PC-9 (cell line): ENCODE measurements around the gene DOCK2. TPM values are rescaled to one million over a fixed set of nuclear protein-coding genes. Genes with fewer than 3 reads are reported as not detected.

Source experiments
- BruUV-seq: library from RNA; stranded (reverse); fragments of 400-500 nt; replicated peaks from 2 replicates; lab custom pipeline; 2021; lab: Mats Ljungman, UMichigan
- CTCF ChIA-PET: fragments of 300-600 bp; sonication (Branson Sonifier 250); formaldehyde crosslinking; loops from one replicate; lab custom pipeline; 2022; ENCODE audit warnings: antibody characterized with exemption; lab: Charles Lee
- POLR2A ChIA-PET: fragments of 300-600 bp; sonication (Branson Sonifier 250); formaldehyde crosslinking; loops from one replicate; lab custom pipeline; 2022; ENCODE audit warnings: antibody characterized with exemption; ENCODE audit not compliant: unreplicated experiment; lab: Charles Lee
- DNase-seq, 2 experiments: peaks; one replicate each; pipeline versions ENCODE4 v3.0.0 to v3.0.0-alpha.2; 2015 to 2022; ENCODE audit warnings: mixed read lengths in 1 of 2
- H2AFZ ChIP-seq: fragments of 200-600 bp; sonication (generic); 2 replicates; pipeline ENCODE4 v1.8.1; 2017; ENCODE audit warnings: antibody characterized with exemption
- H3F3A ChIP-seq: fragments of 200-600 bp; sonication (generic); 2 replicates; pipeline ENCODE4 v1.8.1; 2017; ENCODE audit warnings: antibody characterized with exemption, mild to moderate bottlenecking, low read depth; ENCODE audit not compliant: insufficient read depth
- H3K27ac ChIP-seq: fragments of 200-600 bp; sonication (generic); 2 replicates; pipeline ENCODE4 v1.6.1; 2016; ENCODE audit warnings: mixed run types
- H3K27me3 ChIP-seq: fragments of 200-600 bp; sonication (generic); 2 replicates; pipeline ENCODE4 v1.6.1; 2016; ENCODE audit warnings: low read depth, mixed run types; ENCODE audit not compliant: insufficient read depth
- H3K36me3 ChIP-seq: fragments of 200-600 bp; sonication (generic); 2 replicates; pipeline ENCODE4 v1.6.1; 2016; ENCODE audit warnings: low read depth, mixed run types
- H3K4me1 ChIP-seq: fragments of 200-600 bp; sonication (generic); replicated peaks from 2 replicates; pipeline ENCODE4 v1.6.1; 2016; ENCODE audit warnings: mixed run types; ENCODE audit not compliant: insufficient read depth
- H3K4me2 ChIP-seq: fragments of 200-600 bp; sonication (generic); 2 replicates; pipeline ENCODE4 v1.6.1; 2017; ENCODE audit warnings: mixed run types
- H3K4me3 ChIP-seq: fragments of 200-600 bp; sonication (generic); 2 replicates; pipeline ENCODE4 v1.6.1; 2016; ENCODE audit warnings: mixed run types
- H3K79me2 ChIP-seq: fragments of 200-600 bp; sonication (generic); 2 replicates; pipeline ENCODE4 v1.6.1; 2017; ENCODE audit warnings: low read depth, mixed run types
- H3K9me2 ChIP-seq: fragments of 200-600 bp; sonication (generic); 2 replicates; pipeline ENCODE4 v1.8.1; 2017; ENCODE audit warnings: mild to moderate bottlenecking; ENCODE audit not compliant: insufficient read depth
- H3K9me3 ChIP-seq: fragments of 200-600 bp; sonication (generic); 2 replicates; pipeline ENCODE4 v1.8.1; 2016; ENCODE audit warnings: low read depth; ENCODE audit not compliant: insufficient read depth
- H4K20me1 ChIP-seq: fragments of 200-600 bp; sonication (generic); 2 replicates; pipeline ENCODE4 v1.8.1; 2017; ENCODE audit not compliant: insufficient read depth
- CTCF ChIP-seq: fragments of 200-600 bp; sonication (generic); conservative IDR thresholded peaks from 2 replicates; pipeline ENCODE4 v1.6.1; 2017; ENCODE audit warnings: mixed run types, antibody characterized with exemption, mild to moderate bottlenecking, moderate library complexity
- EZH2 ChIP-seq: fragments of 200-600 bp; sonication (generic); IDR thresholded peaks from 2 replicates; pipeline ENCODE4 v1.8.0; 2017; ENCODE audit warnings: antibody characterized with exemption, low read depth
- intact Hi-C: fragments of 100-400 bp; cut with micrococcal nuclease; formaldehyde crosslinking; loops from one replicate; pipeline ENCODE4 v1.10.0; 2022; ENCODE audit not compliant: unreplicated experiment
- total RNA-seq: library from RNA; stranded (reverse); gene quantifications from 2 replicates; pipeline ENCODE4 v1.2.3, GENCODE V29; 2021

The DOCK2 gene
- total RNA-seq, 1 experiment from 2014 or later: 0.41 TPM

GRCh38 chr5:170107674-170108073, 470.6 kb downstream of the DOCK2 start:
- Histone ChIP-seq H3K4me3 (no peak overlapping the region), H3K4me1 (peaks cover 6% of the 10 kb centered on the region; the same call in 1 of the 2 replicates), H3K79me2 (no peaks in the 10 kb centered on the region), H3F3A (no peaks in the 10 kb centered on the region), H4K20me1 (no peaks in the 10 kb centered on the region), H3K4me2 (no peak overlapping the region), H3K9me3 (no peaks in the 10 kb centered on the region), H3K27ac (no peak overlapping the region), H3K9me2 (no peaks in the 10 kb centered on the region), H2AFZ (no peak overlapping the region), H3K36me3 (no peaks in the 10 kb centered on the region), H3K27me3 (no peaks in the 10 kb centered on the region)
- intact Hi-C loops: no loop called here
- POLR2A ChIA-PET: no interaction called here
- CTCF ChIA-PET: no interaction called here
- DNase-seq: no peak
- no peak for TF ChIP-seq CTCF
- no peak for TF ChIP-seq EZH2
- BruUV-seq: no TSS peak

GRCh38 chr5:170108266-170108785, 471.3 kb downstream of the DOCK2 start:
- Histone ChIP-seq H3K4me3 (no peak overlapping the region), H3K9me2 (no peaks in the 10 kb centered on the region), H4K20me1 (no peaks in the 10 kb centered on the region), H3K27me3 (no peaks in the 10 kb centered on the region), H2AFZ (no peak overlapping the region), H3K9me3 (no peaks in the 10 kb centered on the region), H3K79me2 (no peaks in the 10 kb centered on the region), H3F3A (no peaks in the 10 kb centered on the region), H3K4me1 (peaks cover 6% of the 10 kb centered on the region; the same call in 1 of the 2 replicates), H3K4me2 (no peak overlapping the region), H3K27ac (no peak overlapping the region), H3K36me3 (no peaks in the 10 kb centered on the region)
- POLR2A ChIA-PET: no interaction called here
- CTCF ChIA-PET: no interaction called here
- TF ChIP-seq EZH2: no peak
- no peak for TF ChIP-seq CTCF
- BruUV-seq: no TSS peak
- intact Hi-C loops: no loop called here
- no peak for DNase-seq

GRCh38 chr5:170109059-170110031, 472.3 kb downstream of the DOCK2 start:
- Histone ChIP-seq H2AFZ (no peak overlapping the region), H3K27ac (no peak overlapping the region), H3K27me3 (no peaks in the 10 kb centered on the region), H3F3A (no peaks in the 10 kb centered on the region), H3K9me2 (no peaks in the 10 kb centered on the region), H3K4me3 (no peak overlapping the region), H3K4me1 (no peaks in the 10 kb centered on the region), H3K4me2 (no peak overlapping the region), H3K36me3 (no peaks in the 10 kb centered on the region), H4K20me1 (no peaks in the 10 kb centered on the region), H3K79me2 (no peaks in the 10 kb centered on the region), H3K9me3 (no peaks in the 10 kb centered on the region)
- CTCF ChIA-PET: interaction anchor here (1.4 kb wide), 1 partner anchor 8 kb away, joined by 5 read pairs; no protein-coding TSS in a partner anchor
- TF ChIP-seq EZH2: no peak
- TF ChIP-seq CTCF: no peak
- DNase-seq: no peak
- intact Hi-C loops: no loop called here
- BruUV-seq: no TSS peak
- POLR2A ChIA-PET: interaction anchor here (0.5 kb wide), 1 partner anchor 12 kb away, joined by 5 read pairs; no protein-coding TSS in a partner anchor
